ELF-1 (cell line): ENCODE results near the gene IL20RB.
"Not testable (repeated sequence)": the region's sequence is repeated elsewhere in the genome, so short reads cannot be mapped to it uniquely, and the experiment has no call there.

Experiments
- DNase-seq: peaks from one replicate; pipeline ENCODE4 v3.0.0-alpha.2; 2016; ENCODE audit warnings: low read depth, low spot score

IL20RB gene

GRCh38 chr3:136984837-136985236 lies 27.1 kb downstream of the IL20RB start:
- peak; percentile 51 for DNase-seq

GRCh38 chr3:136987398-136987980 lies 29.7 kb downstream of the IL20RB start:
- not testable (repeated sequence) for DNase-seq

GRCh38 chr3:136988651-136989050 lies 30.9 kb downstream of the IL20RB start:
- no peak for DNase-seq

- DNase-seq, result no peak
Observed at GRCh38 chr3:136989781-136990524, 32.2 kb downstream of the IL20RB start.

DNA sequence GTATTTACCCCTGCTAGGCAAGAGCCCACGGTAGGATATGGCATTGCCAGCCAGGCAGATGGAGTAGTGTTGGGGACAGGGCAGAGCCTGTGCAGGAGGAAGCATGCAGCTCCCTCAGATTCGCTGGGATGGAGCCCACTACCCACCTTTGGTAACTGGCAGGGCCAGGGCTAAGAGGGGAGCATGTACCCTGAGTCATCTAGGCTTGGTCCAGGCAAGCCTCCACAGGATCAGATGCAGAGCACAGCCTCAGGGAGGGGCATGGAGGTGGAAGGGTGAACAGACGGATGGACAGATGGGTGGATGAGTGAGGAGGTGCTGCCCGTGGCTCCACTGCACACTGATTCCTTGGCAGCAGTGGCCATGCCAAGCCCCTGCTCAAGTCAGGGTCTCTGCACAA lies 33.0 kb downstream of the IL20RB start:
- no peak for DNase-seq

GRCh38 chr3:136992115-136992514 lies 34.3 kb downstream of the IL20RB start:
- no peak for DNase-seq

DNA sequence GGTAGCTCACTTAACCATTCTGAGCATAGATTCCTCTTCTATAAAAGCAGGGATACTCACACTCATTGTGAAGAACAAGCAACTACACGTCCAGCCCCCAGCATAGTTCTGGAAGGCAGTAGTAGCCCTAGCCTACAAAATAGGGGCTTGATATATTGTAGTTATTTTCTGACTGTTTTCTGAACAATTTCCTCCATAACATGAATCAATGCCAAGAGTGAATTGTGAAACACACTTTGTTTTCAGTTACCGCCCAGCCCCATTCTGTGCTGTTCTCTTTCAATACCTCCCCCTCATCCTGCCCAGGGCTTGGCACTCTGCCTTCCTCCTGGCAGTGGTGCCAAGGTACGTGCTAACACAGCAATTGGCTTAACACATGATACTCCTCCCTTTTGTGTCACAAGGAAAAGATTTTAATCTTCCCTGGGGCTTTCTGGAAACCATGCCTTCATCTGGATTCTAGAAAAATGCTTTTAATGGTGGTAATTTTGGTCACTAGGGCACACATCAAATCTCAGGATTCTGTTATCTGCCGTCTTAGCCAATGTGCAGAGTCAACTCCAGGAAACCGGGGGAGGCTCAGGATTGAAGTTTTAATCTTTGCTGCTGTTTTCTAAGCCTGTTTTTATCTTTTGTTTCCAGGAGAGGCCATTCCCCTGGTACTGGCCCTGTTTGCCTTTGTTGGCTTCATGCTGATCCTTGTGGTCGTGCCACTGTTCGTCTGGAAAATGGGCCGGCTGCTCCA lies 37.2 kb downstream of the IL20RB start:
- no peak for DNase-seq

DNA sequence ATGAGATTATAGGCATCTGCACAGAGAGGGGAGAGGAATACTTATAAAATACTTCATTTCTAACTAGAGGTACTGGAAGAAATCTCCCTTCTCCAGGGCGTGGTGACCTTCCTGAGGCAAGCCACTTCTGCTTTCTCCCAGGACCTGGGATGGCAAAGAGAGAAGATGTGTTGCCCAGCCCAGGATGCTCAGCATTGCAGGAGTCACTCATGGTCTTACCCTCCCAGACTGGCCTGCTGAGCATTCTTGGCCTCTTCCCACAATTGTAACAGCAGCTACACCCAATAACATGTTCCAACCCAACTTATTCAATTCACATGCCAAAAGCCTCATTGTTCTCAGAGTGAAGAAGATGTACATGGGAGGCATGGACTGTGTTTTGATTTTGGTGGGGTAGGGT lies 37.9 kb downstream of the IL20RB start:
- DNase-seq, result no peak

DNA sequence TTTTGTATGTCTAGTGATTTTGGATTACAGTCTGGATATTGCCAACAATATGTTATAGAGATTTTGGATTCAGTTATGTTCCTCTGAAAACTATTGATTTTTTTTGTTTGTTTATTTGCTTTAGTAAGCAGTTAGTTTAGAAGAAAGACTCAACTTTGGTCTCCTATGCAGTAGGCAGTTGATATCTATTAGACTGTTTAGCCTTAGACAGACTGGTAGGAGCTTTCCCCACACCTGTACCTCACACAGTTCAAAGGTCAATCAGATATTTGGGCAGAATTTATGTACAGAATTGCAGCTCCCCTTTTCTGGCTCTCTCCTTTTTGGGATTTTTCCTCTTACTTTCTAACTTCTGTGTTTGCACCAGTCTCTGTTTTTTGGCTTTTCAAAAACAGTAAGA lies 42.3 kb downstream of the IL20RB start:
- DNase-seq, result no peak

GRCh38 chr3:137007376-137007775 lies 49.6 kb downstream of the IL20RB start:
- DNase-seq, result not testable (repeated sequence)

- DNase-seq, result no peak
Observed at GRCh38 chr3:137008131-137008530, 50.3 kb downstream of the IL20RB start.

- no peak for DNase-seq
Observed at GRCh38 chr3:137008976-137009375, 51.2 kb downstream of the IL20RB start.

DNA sequence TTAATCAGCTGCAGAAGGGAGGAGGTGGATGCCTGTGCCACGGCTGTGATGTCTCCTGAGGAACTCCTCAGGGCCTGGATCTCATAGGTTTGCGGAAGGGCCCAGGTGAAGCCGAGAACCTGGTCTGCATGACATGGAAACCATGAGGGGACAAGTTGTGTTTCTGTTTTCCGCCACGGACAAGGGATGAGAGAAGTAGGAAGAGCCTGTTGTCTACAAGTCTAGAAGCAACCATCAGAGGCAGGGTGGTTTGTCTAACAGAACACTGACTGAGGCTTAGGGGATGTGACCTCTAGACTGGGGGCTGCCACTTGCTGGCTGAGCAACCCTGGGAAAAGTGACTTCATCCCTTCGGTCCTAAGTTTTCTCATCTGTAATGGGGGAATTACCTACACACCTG lies 52.4 kb downstream of the IL20RB start:
- DNase-seq, result no peak

GRCh38 chr3:137011153-137011552 lies 53.4 kb downstream of the IL20RB start:
- no peak for DNase-seq

GRCh38 chr3:137012097-137012501 lies 54.3 kb downstream of the IL20RB start:
- DNase-seq, result peak; percentile 30

DNA sequence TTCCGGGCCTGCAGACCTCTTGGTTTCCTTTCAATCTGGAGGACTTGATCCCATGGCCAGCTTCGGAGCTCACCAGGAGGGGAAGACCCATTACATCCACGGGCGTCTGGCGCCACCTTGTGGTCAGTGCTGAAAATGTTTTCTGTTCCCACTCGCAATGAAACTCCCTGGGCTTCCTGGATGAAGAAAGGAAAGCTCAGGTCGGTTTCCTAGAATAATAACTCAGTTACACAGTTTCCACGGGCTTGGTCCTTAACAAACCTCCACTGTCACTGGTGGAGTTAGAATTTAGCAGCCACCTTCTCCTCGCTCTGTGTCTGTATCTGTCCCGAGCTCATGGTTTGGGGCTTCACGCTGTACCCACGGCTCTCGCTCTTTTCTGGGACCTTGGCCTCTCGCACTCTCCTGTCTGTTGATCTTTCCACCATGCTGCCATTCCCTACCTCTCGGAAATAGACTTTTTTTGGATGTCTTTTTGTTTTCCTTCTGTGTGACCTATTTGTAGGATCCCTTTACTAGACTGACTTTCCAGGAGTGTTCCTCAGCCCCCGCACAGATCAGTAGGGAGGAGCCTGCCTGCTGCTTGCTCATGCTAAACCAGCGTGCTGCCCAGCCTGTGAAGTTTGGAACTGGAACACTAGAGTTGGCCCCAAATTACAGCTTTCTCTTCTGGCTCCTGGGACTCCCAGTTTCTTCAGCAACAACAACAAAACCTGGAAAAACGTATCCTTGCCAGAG lies 56.3 kb downstream of the IL20RB start:
- DNase-seq, result peak; percentile 94

- DNase-seq, result not testable (repeated sequence)
Observed at GRCh38 chr3:137017316-137017715, 59.5 kb downstream of the IL20RB start.

DNA sequence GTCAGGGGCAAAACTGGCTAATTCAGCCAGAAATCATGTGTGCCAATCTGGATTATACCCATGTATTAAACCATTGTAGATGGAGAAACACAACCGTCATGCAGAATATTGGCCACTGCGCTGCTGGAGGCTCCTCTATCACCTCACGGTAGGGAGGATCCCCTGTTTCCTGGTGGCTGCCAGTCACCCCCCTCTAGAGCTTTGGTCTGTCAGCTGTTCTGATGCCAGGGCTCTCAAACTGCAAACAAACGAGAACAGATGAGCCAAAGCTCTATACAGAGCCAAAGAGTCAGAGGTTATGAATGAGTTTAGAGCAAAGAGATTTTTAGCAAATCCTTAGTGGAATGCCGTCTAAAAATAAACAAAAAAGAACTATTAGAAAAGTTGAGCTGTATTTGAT lies 62.5 kb downstream of the IL20RB start:
- no peak for DNase-seq

GRCh38 chr3:137020888-137021287 lies 63.1 kb downstream of the IL20RB start:
- no peak for DNase-seq

DNA sequence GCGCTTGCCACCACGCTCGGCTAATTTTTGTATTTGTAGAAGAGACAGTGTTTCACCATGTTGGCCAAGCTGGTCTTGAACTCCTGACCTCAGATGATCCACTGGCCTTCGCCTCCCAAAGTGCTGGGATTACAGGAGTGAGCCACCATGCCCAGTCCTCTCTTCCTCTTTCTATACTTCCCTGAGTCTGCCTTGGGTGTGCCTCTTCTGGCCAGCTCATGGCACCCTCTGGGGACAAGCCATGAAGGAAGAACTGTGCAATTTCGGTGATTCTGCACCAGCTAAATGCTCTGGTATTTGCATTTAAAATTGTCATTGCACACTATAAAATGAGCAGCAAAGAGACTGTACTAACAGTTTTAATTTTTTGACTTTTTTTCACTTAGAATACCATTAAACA lies 66.6 kb downstream of the IL20RB start:
- DNase-seq, result no peak

GRCh38 chr3:137026701-137027100 lies 68.9 kb downstream of the IL20RB start:
- DNase-seq, result no peak
